Fibroblast of skin of abdomen (primary cell): Measurements from ENCODE around the gene RIT1.
A peak's percentile ranks its signal among the peaks of the same experiment; 100 is the strongest.
"Not testable (repeated sequence)": the region's sequence is repeated elsewhere in the genome, so short reads cannot be mapped to it uniquely, and the experiment has no call there.

Source experiments
- DNase-seq: peaks from one replicate; pipeline ENCODE4 v3.0.0-alpha.2; 2013

The RIT1 gene

GRCh38 chr1:155933591-155934096, 22.5 kb upstream of the RIT1 start:
- no peak for DNase-seq

GRCh38 chr1:155932487-155932886, 21.3 kb upstream of the RIT1 start:
- no peak for DNase-seq

DNA sequence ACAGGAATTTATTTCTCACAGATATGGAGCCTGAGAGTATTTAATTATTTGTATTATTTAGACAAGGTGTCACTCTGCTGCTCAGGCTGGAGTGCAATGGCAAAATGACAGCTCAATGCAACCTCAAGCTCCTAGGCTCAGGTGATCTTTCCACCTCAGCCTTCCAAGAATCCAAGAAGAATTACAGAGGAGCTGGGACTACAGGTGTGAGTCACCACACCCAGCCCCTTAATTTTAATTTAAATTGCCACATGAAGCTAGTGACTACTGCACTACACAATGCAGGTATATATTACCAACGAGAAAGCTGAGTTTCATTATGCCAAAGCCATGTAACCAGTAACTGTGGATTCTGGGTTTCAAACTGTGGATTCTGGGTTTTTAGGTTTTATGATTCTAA, 20.9 kb upstream of the RIT1 start:
- DNase-seq = no peak

DNA sequence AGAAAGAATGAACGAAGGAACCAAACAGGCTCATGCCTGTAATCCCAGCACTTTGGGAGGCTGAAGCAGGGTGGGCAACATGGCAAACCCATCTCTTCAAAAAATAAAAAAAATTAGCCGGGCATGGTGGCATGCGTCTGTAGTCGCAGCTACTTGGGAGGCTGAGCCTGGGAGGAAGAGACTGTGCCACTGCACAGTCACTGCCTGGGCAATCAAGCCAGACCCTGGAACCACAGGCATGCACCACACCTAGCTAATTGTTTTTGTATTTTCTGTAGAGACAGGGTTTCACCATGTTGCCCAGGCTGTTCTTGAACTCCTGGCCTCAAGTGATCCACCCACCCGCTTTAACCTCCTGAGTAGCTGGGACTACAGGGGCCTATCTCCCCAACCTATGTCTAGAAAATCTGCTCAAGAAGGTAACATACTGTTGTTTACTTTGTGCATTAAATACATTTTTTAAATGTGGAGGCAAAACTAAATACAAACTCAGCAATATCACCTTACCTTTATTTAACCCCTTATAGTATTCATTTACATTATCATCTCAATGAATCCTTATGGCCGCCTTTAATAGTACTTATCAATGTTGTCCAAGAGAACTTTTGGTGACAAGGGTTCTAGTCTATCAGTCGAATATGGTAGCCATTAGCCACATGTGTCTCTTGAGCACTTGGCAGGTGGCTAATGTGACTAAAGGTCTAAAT, 20.3 kb upstream of the RIT1 start:
- DNase-seq = no peak

DNA sequence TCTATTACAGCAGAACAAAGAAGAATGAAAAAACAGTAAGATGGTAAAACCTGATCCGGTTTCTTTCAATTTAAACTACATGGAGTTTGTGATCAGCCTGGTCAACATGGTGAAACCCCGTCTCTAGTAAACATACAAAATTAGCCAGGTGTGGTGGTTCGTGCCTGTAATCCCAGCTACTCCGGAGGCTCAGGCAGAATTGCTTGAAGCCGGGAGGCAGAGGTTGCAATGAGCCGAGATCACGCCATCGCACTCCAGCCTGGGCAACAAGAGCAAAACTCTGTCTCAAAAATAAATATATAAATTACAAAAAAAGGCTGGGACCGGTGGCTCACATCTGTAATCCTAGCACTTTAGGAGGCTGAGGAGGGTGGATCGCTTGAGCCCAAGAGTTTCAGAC, 19.6 kb upstream of the RIT1 start:
- not testable (repeated sequence) for DNase-seq

GRCh38 chr1:155929057-155929456, 17.9 kb upstream of the RIT1 start:
- DNase-seq = no peak

DNA sequence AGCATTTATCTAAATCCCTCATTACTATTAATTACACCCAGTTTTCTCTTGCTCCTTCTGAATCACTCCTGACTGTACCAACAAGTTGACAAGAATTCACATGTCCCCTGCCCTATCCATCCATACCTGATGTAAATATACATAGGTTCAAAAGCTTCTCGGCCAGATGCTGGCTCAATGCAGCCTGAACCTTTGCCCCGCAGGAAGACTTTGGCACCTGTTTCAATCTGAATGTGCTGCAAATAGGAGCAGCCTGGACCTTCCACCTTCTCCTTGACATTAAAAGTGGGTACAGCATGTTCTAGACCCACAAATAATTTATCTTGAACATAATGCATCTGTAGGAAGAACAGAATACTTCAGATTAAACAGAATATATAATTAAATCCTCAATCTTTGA, 14.4 kb upstream of the RIT1 start:
- DNase-seq = no peak

- no peak for DNase-seq
These were observed 9.6 kb upstream of the RIT1 start for GRCh38 chr1:155920717-155921116.

GRCh38 chr1:155919801-155920200, 8.7 kb upstream of the RIT1 start:
- DNase-seq = no peak

- no peak for DNase-seq
These were observed 7.5 kb upstream of the RIT1 start for GRCh38 chr1:155918660-155919059.

DNA sequence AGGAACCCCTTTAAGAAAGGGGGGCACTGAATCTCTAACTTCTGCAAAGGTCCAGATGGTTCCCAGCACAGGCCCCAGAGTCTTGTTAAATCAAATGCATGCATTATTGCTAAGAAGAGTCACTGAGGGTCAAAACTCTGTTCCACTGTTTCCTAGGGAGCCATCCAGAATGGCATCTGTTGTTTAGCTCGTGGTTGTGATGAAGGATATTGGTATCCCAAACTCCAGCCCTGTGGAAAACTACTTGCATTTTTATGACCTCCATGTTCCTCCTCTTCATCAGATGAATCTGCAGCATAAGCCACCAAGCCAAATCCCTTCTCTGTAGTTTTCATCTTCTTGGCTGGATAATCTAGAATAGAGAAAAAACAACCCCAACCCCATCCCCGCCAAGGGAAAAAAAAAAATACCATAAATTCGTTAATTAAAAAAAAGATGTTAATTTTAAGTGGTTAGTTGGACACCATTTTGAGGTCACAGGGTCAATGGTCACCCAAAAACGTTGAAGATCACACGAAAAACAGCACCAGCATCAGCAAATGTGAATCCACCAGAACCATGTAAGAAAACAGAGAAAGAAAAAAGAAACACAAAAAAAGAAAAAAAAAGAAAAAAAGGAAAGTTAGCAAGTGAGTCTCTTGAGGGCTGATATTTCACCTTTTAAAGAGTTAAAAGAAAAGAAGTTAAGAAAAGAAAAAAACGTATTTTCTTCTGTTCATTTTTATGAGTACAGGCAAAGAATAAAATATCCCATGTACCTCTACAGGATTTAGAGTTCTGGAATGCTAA, 3.0 kb upstream of the RIT1 start:
- peak; percentile 55 for DNase-seq

- DNase-seq = no peak
These were observed 947 bp upstream of the RIT1 start for GRCh38 chr1:155912056-155912536.

- peak; percentile 28 for DNase-seq
These were observed 478 bp downstream of the RIT1 start for GRCh38 chr1:155910621-155911121.

DNA sequence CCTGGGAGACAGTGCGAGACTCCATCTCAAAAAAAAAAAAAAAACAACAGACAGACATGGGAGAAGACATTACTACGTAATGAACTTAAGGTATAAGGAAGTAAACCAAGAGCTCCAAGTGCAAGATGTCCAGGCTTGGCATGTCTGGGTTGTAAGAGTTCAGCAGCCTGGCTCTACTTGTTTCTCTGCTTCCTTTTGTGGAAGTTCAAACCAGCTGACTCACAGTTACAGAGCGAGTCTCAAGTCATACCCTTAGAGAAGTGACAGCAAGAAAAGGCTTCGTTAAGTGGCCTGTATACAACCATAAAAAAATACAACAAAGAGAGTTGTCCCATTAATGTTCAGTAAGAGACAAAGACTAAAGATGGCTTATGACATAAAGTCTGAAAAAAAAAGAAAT, 1.3 kb downstream of the RIT1 start:
- no peak for DNase-seq

GRCh38 chr1:155904261-155904660, 6.9 kb downstream of the RIT1 start:
- DNase-seq = no peak

DNA sequence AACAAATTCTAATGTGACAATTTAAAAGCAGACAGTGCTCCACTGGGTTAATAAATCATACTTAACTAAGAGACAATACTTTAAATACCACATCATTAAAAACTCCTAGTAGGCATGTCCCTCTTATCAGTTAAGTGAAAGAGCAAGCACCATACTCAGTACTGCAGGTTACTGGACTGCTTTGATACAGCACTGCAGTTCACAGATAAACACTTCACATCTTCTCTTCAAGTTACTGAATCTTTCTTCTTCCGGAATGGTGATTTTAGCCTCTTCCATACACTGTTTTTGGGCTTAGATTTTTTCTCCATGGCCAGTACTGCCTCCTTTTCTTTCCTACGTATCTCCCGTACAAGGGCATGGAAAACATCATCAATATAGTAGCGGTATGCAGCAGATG, 11.0 kb downstream of the RIT1 start:
- DNase-seq = no peak

DNA sequence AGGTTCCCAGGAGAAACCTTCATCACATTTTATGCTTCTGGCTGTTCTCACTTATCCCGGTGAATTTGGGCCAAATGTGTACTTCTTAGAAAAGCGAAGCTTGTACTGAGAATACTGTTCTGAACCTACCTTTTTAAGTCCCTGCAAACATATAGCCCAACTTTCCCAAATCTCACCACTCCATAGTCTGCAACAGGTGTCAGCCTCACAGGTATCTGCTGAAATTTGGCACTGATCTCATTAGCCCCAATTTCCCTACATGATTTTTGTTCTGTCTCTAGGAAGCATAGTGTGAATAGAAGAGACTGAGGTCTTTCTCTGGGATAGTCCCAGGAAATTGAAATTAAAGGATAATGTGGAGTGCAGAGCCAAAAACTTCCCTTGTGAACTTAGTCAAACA, 11.5 kb downstream of the RIT1 start:
- no peak for DNase-seq

DNA sequence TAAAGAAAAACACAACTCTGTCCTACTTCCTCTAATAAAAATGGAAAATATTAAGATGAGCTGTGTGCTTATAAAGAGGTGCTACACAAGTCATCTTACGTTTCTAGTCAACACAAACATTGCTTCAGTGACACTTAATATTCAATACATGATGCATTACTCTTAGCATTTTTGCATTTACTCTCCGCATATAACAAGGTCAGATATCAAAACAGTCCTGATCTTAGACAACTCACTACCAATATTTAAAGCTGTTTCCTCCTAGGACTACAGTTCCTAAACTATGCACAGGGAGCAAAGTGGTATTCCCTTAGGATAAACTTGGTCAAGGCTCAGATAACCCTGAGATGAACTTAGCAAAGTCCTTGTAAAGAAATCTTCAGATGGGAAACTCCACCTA, 12.3 kb downstream of the RIT1 start:
- DNase-seq = no peak

DNA sequence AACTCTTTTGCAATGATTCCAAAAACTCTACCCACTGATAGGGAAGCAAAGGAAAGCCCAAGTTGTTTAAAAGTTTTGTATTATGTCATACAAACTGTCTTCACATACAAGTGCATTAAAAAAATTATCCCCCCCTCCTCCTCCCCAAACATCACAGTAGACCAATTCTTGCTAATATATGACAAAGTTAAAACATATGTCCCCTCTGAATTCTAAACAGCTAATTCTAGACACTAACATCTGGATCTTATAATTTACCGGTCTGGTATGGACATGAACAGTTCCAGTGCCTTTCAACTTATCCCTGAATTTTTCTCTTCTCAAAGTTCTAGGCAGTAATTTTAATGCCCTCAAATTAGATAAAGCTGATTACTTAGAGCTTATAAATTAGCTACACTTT, 13.4 kb downstream of the RIT1 start:
- DNase-seq = peak; percentile 32

DNA sequence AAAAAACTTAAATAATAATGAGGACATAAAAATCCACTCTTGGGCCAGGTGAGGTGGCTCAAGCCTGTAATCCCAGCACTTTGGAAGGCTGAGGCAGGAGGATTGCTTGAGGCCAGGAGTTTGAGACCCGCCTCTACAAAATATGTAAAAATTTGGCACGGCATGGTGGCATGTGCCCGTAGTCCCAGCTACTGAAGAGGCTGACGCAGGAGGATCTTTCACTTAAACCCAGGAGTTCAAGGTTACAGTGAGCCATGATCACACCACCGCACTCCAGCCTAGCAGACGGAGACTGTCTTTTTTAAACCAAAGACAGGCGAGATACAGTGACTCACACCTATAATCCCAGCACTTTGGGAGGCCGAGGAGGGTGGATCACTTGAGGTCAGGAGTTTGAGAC, 14.7 kb downstream of the RIT1 start:
- DNase-seq = not testable (repeated sequence)

GRCh38 chr1:155895617-155896016, 15.5 kb downstream of the RIT1 start:
- not testable (repeated sequence) for DNase-seq

GRCh38 chr1:155893389-155894142, 17.6 kb downstream of the RIT1 start:
- peak; percentile 87 for DNase-seq

GRCh38 chr1:155892796-155893195, 18.4 kb downstream of the RIT1 start:
- DNase-seq = peak; percentile 81
